Stimulated activated CD4-positive, alpha-beta T cell treated with anti-CD3 and anti-CD28 coated beads, Interleukin-1b, Interleukin-23, amount 100 ng/mL, for 24 hours (primary cell): ENCODE measurements around the gene CRIP1.

ENCODE experiments used
- DNase-seq, 4 experiments: peaks; one replicate each; pipeline ENCODE4 v3.0.0-alpha.2; 2020; ENCODE audit warnings: low read depth in 4 of 4, low spot score in 1 of 4

Gene CRIP1

DNA sequence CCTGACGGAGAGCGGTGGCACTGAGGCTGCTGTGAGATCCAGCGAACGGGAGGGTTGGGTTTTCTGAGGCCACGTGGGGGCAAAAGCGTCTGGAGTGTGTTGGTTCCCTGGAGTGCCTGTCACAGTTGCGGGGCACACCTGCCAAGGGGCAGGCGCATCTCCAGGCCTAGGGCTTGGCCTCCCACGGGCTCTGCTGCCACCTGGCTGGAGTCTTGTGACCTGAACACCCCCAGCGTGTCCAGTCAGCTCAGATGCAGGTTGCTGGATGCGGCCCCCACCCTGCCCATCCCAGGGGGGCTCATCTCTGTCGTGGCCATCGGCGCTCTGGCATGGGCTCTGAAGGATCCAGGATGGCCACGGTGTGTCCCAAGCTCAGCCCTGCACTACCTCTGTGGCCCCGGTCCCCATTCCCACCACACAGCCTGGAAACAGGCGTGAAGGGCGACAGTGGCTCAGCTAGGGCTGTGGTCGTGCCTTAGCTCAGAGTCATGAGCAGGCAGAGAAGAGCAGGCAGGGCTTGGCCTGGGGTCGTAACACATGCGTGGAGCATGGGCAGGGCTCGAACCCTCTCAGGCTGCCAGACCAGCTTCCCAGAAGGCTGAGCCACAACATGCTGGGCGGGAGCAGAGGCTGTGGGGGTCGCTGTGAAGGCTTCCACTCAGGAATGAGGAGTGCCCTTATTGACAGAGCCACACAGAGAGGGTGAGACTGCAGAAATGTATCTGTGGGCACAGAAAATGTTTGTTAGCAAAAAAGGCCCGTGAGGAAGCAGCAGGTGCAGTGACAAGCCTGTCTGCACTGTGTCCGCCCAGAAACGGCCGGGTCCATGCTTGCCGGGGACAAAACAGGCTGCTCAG is 35.6 kb upstream of the CRIP1 start:
- DNase-seq = no peak

DNA sequence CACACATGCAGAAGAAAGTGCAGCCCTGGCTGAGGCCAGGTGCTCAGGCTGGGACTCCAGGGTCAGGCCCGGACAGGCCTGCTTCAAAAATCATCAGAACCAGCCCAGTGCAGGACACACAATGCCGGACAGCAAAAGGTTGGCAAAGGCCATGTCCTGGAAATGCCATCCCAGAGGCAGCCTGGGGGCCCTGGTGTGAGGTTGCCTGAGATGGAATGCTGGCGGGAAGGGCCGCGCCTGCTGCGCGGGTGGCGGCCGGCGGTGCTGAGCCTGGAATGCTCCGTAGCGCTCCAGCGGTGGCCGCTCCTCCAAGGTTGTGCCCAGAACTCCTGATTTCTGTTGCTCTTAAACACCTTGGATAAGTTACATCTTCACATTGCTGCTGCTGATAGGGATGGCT is 33.7 kb upstream of the CRIP1 start:
- DNase-seq = no peak

DNA sequence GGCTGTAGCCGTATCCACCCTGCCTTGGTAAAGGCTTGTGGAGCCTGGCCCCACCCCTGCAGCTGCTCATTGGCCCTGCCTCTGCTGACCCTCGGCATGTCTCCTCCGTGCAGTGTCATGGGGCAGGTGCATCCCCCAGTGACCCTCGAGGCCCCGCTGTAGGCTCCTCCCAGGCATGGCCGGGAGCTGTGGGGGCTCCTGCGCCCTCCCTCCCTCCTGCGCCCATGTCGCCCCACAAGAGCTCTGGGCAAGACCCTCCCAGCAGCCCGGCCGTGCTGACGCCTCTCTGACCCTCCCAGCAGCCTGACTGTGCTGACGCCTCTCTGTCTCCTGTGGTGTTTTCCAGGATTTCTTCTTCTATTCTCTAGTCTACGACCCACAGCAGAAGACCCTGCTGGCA is 32.8 kb upstream of the CRIP1 start:
- DNase-seq = no peak

DNA sequence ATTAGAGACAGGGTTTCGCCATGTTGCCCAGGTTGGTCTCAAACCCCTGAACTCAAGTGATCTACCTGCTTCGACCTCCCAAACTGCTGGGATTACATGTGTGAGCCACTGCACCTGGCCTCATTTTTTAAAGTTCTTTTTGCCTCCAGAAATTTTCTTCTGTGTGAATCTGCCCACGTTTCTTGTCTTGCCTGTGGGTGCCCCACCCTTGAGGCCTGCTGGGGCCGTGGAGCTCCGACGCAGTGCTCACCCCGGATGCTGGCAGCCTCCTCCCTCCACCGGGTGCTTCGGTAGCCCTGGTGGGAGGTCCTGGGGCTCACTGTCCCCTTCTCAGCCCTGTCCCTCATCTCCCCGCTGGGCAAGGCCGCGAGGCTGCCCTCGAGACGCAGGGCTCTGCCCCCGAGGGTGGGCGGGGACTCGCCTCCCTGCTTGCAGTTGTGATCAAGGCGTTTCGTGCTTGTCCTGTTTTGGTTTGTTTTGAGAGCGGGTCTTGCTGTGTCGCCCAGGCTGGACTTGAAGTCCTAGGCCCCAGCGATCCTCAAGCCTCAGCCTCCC is 31.5 kb upstream of the CRIP1 start:
- DNase-seq = no peak

DNA sequence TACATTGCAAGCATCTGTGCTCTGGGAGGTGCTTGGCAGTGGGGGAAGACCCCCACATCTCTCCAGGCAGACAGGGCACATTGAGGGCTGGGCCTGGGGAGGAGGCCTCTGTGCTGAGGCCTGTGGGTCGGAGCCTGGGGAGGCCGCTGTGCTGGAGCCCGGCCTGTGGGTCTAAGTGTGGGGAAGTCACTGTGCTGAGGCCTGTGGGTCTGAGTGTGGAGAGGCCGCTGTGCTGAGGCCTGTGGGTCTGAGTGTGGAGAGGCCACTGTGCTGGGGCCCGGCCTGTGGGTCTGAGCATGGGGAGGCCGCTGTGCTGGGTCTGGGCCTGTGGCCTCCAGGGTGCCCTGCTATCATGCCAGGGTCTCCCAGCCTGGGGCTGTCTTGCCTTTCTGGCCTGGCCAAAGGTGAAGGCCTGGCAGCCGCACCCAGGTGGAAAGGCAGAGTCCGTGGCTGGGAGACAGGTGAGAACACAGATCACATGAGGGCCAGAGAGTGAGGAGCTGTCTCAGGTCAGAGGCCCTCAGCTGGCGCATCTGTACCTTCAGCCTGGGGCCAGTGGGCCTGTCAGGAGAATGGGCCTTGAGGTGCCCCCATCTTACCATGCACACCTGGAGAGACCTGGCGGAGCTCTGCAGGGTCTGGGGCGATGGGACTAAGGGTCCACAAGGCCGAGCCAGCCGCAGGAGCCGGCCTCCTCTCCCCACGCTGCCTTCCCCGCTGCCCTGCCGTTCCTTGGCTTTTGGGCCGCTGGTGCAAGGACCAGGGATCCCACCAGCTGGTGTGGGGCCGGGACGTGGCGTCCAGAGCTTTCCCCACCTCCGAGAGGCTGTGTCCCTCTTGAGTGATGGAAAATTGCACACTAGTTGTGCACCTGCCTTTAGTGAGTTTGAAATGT is 30.7 kb upstream of the CRIP1 start:
- DNase-seq = no peak

DNA sequence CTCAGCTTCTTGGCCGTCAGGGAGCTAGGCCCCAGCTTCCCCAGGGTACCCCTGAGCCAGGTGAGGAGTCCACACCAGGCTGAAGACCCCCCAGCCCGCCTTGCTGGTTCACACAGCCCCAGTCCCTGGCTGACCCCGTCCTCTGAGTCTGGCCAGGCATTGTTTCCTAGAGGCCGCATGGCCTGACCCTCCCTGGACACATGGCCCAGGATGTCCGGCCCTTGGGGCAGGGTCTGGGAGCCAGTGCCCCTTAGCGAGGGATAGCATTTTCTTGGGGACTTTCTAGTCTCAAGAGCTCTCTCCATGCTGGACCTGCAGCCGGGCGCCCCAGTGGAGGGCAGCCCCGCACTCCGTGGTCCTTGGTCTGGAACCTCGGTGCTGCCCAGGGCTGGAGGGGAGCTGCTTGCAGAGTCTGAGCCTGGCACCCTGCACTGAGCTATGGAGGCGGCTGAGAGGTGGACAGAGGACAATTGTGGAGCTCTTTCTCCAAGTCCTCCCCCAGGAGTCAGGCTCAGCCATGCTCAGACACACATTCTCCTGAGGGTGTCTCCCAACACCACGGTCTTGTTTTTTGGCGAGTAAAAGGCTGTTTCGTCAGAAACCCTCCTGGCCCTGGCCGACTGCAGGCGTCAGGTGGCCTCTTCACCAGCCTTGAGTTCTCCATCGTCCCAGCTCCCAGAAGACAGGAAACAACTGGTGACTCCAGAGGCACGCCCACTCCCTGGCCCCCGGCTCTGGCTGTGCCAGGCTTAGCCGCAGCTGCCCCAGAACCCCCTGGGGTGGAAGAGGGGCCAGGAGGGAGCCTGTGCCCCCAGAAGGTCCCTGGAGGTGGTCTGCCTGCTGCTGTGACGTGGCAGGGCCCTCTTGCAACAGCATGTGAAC is 29.7 kb upstream of the CRIP1 start:
- no peak for DNase-seq

DNA sequence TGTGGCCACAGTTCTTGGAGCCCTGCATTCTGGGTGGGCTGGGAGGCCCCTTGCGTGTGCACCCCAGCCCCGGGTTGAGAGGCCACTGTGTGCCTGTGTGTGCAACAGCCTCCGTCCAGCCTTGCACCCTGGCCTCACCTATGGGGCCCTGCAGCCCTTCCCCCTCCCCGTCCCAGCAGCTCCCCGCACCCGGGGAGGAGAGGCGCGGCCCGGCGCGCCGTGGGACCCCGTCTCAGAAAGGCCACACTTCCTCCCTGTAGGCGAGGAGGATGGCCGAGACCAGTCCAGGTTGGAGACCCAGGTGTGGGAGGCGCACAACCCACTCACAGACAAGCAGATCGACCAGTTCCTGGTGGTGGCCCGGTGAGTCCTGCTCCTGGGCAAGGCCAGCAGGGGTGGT is 28.7 kb upstream of the CRIP1 start:
- DNase-seq = no peak

DNA sequence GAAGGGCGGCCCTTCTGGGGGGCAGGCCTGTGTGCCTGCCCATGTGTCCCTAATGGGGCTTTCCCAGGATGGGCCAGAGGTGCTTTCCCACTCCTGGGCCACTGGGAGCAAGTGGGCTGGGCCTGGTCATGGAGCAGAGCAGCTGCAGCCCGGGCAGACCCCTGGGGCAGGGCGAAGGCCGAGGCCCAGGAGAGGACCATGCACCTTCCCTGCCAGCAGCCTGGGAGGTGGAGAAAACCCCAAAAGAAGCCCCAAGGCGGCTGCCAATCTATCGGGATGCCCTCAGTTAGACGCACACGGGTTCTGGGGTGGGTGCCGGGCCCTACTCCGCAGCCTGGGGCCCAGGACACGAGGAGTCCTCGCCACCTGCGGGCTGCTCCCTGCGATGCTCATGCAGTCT is 28.1 kb upstream of the CRIP1 start:
- DNase-seq = no peak

DNA sequence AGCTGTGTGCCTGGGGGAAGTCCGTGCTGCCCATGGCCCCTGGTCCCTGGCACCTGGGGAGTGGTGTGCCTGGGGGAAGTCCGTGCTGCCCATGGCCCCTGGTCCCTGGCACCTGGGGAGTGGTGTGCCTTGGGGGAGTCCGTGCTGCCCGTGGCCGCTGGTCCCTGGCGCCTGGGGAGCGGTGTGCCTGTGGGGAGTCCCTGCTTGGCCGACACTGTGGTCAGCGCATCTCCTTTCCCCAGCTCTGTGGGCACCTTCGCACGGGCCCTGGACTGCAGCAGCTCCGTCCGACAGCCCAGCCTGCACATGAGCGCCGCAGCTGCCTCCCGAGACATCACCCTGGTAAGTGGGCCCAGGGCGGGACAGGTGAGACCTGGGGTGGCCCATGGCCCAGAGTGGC is 26.6 kb upstream of the CRIP1 start:
- no peak for DNase-seq

DNA sequence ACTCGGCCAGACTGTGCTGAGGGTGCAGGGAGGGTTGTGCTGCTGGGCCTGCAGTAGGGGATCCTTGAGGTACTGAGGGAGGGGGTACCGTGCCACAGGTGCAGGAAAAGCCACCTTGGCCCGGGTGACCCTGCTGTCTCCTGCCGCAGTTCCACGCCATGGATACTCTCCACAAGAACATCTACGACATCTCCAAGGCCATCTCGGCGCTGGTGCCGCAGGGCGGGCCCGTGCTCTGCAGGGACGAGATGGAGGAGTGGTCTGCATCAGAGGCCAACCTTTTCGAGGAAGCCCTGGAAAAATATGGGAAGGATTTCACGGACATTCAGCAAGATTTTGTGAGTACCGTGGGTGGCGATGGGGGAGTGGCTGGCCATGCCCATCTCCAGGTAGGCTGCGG is 26.1 kb upstream of the CRIP1 start:
- no peak for DNase-seq

DNA sequence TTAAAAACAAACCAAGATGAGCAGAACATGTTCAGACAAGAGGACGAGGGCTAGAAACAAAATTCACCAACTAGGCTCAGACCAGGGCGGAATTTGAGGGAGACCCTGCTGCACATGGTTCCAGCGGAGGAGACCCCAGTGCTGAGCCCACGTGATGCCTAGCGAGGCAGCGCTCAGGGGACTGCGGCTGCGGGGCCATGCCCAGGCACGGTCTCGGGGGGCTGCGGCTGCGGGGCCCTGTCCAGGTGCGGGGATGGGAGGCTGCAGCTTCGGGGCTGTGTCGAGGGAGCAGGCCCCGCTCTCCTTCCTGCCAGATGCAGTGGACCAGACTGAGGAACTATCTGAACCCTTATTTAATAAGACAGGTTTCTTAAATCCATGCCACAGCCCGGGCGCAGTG is 24.8 kb upstream of the CRIP1 start:
- no peak for DNase-seq

DNA sequence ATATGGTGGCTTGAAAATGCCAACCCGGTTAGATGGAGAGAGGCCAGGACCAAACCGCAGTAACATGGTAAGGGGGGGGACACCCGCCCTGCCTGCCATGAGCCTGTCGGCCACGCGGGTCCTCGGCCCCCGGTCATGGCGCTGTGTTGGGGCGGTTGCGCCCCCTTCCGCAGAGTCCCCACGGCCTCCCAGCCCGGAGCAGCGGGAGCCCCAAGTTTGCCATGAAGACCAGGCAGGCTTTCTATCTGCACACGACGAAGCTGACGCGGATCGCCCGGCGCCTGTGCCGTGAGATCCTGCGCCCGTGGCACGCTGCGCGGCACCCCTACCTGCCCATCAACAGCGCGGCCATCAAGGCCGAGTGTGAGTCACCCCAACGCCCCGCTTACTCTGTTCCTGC is 22.2 kb upstream of the CRIP1 start:
- DNase-seq = no peak

DNA sequence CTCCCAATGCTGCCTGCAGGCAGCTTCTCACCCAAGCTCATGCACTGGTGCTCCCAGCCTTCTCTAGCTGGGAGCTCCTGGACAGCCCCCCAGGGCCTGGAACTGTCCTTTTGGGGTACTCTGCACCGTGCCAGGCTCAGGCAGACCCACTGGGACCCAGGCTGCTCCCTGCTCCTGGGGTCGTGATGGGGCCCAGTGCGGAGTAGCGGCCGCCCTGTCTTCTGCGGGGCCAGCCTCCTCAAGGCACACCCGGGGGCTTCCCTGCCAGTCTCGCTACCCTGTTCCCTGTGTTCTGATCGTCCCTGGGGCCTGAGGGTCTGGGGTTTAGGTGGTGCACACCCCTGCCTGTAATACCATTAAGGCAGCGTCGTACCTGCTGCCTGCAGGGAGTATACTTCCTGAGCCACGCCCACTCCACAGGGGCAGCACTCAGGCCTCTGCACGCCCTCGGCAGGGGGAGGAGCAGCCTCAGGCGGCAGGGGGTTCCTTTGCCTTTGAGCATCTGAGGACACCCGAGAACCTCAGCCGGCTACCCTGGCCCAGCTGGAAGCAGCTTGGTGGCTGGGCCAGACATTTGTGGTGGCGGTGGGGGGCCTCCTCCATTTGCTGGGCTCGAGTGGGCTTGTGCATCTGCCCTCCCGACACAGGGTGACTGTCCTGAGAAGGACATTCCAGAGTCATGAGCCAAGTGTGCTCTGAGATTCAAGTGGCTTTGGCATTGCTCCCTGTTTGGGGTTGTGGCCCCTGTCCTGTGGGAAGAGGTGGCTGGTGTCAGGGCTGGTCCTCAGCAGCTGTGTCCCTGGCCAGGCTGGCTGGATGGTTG is 21.3 kb upstream of the CRIP1 start:
- DNase-seq = no peak

DNA sequence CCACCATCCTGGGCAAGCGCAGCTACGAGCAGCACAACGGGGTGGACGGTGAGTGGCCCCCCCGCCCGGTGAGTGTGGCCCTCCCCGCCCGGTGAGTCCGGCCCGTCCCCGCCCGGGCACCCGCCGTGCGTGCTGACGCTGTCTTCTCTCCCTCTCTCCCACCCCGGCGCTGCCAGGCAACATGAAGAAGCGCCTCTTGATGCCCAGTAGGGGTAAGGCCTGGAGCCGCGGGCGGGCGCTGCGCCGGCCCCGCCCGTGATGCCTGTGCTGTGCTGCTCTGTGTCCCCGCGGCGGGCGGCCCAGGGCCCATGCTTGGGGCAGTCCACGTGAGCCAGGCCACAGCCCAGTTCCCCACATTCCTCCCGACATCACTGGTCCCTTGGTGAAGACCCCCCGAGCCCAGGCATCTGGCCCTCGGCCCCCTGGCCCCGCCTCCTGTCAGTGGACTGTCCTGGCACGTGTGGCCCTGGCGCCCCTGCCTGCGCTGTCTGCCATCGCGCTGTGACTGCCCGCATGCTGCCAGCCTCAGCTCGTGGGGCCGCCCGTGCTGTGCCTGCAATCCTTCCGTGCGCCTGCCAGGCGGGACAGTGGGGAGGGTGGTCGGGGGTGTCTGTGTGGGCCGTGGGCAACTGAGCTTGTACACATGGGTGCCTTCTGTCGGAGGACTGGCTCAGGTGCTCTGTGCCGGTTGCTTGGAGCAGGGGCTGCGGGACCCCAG is 20.0 kb upstream of the CRIP1 start:
- no peak for DNase-seq

DNA sequence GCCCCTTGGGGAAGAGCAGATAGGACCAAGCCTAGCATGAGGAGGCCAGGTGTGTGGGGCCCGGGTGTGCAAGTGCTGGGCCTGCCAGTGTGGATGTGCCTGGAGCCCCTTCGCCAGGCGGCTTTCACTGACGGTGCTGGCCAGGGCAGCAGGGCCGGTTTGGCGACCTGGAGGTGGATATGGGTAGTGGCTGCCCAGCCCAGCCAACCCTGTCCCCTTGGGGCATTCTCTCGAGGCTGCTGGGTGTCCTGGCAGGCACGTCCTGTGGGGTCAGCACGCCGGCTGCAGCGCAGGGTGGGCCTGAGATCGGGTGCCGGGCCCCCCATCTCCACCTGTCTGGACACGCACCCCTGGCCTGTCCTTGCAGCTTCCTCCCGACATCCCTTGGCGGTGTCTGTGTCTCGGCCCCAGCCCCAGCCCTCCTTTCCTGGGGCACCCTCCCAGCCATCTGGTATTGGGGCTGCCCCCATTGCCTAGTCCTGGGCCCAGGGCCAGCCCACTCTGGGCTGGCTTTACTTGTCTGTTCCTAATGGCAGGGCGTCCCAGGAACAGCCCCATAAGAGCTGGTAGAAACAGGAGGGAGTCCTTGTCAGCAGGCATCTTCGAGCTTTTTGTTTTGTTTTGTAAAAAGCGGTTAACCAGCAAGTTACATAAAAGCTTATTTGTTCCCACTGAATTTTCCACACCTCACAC is 19.3 kb upstream of the CRIP1 start:
- DNase-seq = no peak

DNA sequence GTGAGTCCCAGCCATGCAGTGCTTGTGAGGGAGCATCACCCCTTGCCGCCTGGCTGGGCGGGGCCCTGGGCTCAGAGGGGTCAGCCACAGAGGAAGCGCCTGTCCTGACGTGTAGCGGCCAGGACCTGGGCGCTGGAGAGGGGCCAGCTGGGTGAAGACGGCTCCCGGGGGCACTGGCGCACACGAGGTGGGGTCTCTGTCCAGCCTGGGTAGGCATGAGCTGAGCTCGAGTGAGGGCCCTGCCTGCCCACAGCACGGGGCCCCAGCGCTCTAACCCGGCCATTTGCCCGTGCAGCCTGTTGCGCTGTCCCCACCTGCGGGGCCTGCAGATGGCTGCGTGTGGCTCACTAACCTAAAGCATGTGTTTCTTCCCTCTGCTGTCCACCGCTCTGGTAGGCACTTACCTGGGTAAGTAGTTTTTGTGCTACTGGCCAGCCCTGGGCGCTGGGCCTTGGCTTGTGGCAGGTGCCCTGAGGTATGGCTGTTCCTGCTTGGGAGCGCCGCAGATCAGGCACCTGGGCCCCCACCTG is 18.7 kb upstream of the CRIP1 start:
- no peak for DNase-seq

DNA sequence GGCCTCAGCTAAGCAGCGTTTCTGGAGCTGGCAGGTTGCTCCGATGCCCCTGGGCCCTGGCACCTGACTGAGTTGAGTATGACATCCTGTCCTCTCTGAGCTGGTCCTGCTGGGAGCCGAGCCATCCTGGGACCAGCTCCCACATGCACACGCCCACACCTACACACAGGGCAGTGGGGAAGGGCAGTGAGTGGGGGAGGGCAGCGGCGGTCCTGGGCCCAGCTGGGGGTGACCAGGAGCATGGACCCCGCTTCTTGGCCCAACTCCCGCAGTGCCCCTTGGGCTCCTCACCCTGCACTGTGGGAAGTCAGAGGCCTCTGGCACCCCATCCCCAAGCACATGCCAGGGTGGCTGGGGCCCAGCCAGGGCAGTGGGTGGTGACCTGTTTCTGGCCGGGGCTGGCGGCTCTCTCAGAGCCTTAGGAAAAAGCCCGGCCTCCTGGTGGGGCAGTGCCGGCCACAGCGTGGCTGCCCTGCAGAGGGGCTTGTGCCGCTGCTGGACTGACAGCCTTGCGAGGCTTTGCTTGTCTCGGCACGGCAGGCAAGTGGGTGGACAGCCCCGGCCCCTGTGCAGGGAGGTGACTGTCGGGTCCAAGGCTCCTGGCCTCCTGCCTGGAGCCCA is 18.0 kb upstream of the CRIP1 start:
- DNase-seq = no peak
